ENCODE data around the gene ZDHHC7. TPM values are rescaled to one million over a fixed set of nuclear protein-coding genes. Genes with fewer than 3 reads are reported as not detected.

ZDHHC7 gene
- total and polyA plus RNA-seq, 9 of the 15 experiments (the other 6 are each of a cell fraction or from before 2014, with no cell fraction given) = 1.7 to 49.7 (median 37.4) TPM

DNA sequence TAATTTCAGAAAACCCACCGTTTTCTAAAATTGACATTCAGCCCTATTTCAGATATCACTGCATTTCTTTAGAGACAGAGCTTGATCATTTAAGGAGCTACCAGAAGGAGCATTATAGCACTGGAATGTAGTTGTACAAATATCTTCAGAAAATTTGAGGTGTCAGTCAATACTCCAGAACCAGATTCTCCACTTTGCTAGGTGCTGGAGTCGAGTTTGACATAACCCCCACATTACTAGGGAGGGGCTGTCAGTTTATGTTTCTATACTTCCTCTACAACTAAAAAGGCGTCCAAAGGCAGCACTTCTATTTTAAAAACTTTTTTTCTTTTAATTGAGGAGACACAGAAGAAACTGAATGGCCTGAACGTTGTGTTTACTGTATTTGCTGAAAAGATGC lies 15.4 kb upstream of the ZDHHC7 start:
- in situ Hi-C loops (cut with MboI) (no loop called here), intact Hi-C loops (cut with micrococcal nuclease) (loop anchor here (5.0 kb wide), 1 partner anchor 61 kb away; no protein-coding TSS in a partner anchor)
- FAIRE-seq (no peak), DNase-seq (ENCODE audit: extremely low read depth in 1 of 4, low spot score in 3 of 4) (no peak), ATAC-seq (no peak)
- TF ChIP-seq SPI1 (IDR thresholded peaks at IDR 0.05; ENCODE audit: borderline replicate concordance, low read depth, low read length) (no peak), MIER1 (IDR thresholded peaks at IDR 0.05; ENCODE audit: low read depth) (0 out of 2 replicates have a peak, but pooled peaks have one; percentile 48)
- TF ChIP-seq, protein P1, sequence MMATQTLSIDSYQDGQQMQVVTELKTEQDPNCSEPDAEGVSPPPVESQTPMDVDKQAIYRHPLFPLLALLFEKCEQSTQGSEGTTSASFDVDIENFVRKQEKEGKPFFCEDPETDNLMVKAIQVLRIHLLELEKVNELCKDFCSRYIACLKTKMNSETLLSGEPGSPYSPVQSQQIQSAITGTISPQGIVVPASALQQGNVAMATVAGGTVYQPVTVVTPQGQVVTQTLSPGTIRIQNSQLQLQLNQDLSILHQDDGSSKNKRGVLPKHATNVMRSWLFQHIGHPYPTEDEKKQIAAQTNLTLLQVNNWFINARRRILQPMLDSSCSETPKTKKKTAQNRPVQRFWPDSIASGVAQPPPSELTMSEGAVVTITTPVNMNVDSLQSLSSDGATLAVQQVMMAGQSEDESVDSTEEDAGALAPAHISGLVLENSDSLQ (IDR thresholded peaks at IDR 0.05) = peak; percentile 40; the same call in 1 of the 2 replicates
- no peaks in the 10 kb centered on the region; the same call in 2 of the 3 replicates for H3K36me3 ChIP-seq (ENCODE audit: control insufficient read depth, insufficient read depth, low read length)
- no peaks in the 10 kb centered on the region for H3K27me3 ChIP-seq (ENCODE audit: control insufficient read depth in 2 of 2, insufficient read depth in 2 of 2, low read length in 2 of 2)
- 0 out of 2 replicates have a peak overlapping the region, but pooled peaks have one; percentile 75 for H3K4me3 ChIP-seq
- POLR2A ChIA-PET = interaction anchor here (0.6 to 4.5 kb wide), 6 partner anchors 11 to 21 kb away, joined by 3 to 50 read pairs (median 9); partner anchors contain the start of gene ZDHHC7
- H3K27ac ChIP-seq (ENCODE audit: extremely low read depth, low read depth, low read length) = peak overlapping the region; percentile 53; the same call in 1 of the 3 replicates
- BruUV-seq (replicated peaks) = no TSS peak
- peaks cover 33 to 44% of the 10 kb centered on the region in 2 experiments for H3K4me1 ChIP-seq (replicated peaks in 1 of 2; ENCODE audit: control insufficient read depth in 2 of 2, insufficient read depth in 2 of 2, low read length in 2 of 2)
- H4K20me1 ChIP-seq (replicated peaks; ENCODE audit: control insufficient read depth, insufficient read depth, low read length) = no peaks in the 10 kb centered on the region
- peaks cover 4% of the 10 kb centered on the region; the same call in 2 of the 3 replicates for H3K79me2 ChIP-seq (ENCODE audit: control insufficient read depth, insufficient read depth, low read length)
- H3K9me1 ChIP-seq (ENCODE audit: control insufficient read depth, insufficient read depth, low read length) = no peaks in the 10 kb centered on the region
- H3K4me2 ChIP-seq (ENCODE audit: insufficient read depth, low read length) = peak overlapping the region; percentile 72
- CTCF ChIA-PET (ENCODE audit: low intra/inter-chr PET ratio) = no interaction called here
- WGBS (ENCODE audit: insufficient coverage, low coverage, missing lambda C conversion rate) = 27% methylated on average over 4 of the region's 4 CpGs
- H3K9me3 ChIP-seq (replicated peaks; ENCODE audit: control insufficient read depth, insufficient read depth, low read depth, low read length) = no peaks in the 10 kb centered on the region
- peak overlapping the region; percentile 84; the same call in 1 of the 2 replicates for H2AFZ ChIP-seq (ENCODE audit: low read depth, low read length)
- H3K9ac ChIP-seq (ENCODE audit: insufficient read depth in 1 of 2, low read depth in 2 of 2, low read length in 2 of 2) = peak overlapping the region in 1 of 2 experiments; percentile 63; a peak in 2 of 4 replicates

All from K562 (cell line).